WI38 (cell line): ENCODE results near the gene PDLIM7.

Source experiments
- H3K4me3 ChIP-seq: 2 replicates; pipeline ENCODE4 v1.5.1; 2011; ENCODE audit warnings: low read depth, mild to moderate bottlenecking, control low read depth, low read length
- CTCF ChIP-seq: IDR thresholded peaks from 2 replicates; pipeline ENCODE4 v1.5.1; 2012; ENCODE audit warnings: low read depth, mild to moderate bottlenecking, control low read depth, low read length

PDLIM7 gene

DNA sequence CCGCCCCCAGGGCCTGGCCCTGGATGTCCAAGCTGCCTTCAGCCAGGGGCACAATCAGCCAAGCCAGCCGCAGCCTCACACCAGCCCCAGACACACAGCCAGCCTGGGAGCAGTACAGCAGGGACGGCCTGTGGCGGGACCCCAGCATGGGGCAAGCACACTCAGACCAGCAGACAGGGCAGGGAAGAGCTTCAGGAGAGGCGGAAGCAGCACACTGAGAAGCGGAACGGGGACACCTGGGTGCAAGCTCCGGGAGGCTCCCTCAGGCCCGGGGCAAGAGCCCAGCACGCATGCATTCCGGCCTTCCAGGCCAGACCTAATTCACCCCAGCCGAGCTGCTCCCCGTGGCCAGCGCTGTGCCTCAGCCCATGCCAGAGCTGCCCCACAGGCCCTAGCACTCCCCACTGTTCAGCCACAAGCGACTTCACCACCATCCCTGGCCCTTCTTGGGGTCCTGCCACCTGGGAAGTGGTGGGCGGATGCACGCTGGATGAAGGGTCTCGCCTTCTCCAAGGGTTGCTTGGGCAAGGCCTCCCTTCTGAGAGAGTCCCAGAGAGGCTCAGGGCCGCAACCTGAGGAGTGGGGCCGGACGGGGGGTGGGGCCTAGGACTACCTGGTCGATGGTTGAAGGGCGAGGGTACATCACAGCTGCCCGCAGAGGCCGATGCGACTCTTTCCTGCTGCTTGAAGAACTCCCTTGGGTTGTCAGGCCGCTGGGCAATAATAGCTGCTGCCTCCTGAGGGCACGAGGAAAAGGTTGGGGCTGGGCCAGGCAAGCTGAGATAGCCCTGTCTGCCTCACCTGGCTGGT lies 37.4 kb downstream of the PDLIM7 start:
- no peak overlapping the region for H3K4me3 ChIP-seq
- TF ChIP-seq CTCF: no peak

DNA sequence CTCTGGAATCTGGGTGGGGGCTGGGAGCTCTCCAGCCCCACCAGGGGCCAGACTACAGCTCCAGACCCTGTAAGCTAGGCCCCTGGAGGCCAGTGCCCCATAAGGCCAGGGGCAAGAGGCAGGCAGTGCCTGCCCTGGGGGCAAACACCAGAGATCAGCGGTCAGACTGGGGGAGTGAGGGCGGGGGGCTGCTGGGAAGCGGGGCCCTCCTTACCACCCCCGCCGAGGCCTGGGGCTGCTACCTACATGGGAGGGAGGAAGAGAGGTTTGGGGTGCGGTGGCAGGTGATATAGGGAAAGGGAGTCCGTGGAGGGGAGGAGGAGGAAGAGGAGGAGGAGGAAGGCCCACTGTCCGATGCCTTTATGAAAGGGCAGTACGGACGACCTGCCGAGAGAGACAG lies 38.0 kb downstream of the PDLIM7 start:
- TF ChIP-seq CTCF: no peak
- no peak overlapping the region for H3K4me3 ChIP-seq

DNA sequence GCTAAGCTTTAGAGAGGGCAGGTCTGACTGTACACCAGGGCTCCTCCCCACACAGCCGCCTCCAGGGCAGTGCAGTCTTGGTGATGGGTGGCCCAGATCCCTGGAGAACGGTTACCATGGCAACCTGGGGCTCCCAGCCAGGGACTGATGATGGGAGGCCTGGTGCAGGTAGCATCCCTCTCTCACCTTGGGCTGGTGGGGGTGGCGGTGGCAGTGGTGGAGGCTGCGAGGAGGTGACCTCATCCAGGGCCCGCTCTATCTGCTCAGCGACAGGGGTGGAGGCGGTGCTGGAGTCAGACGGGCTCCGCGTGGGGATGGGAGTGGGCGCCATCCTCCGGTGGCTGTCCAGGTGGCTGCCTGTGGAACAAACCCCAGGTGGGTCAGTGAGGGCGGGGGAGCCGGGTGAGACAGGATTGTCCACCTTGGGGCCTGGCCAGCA lies 38.5 kb downstream of the PDLIM7 start:
- no peak for TF ChIP-seq CTCF
- no peak overlapping the region for H3K4me3 ChIP-seq

- no peak for TF ChIP-seq CTCF
- H3K4me3 ChIP-seq: no peak overlapping the region
Observed at GRCh38 chr5:177457852-177458681, 39.3 kb downstream of the PDLIM7 start.

DNA sequence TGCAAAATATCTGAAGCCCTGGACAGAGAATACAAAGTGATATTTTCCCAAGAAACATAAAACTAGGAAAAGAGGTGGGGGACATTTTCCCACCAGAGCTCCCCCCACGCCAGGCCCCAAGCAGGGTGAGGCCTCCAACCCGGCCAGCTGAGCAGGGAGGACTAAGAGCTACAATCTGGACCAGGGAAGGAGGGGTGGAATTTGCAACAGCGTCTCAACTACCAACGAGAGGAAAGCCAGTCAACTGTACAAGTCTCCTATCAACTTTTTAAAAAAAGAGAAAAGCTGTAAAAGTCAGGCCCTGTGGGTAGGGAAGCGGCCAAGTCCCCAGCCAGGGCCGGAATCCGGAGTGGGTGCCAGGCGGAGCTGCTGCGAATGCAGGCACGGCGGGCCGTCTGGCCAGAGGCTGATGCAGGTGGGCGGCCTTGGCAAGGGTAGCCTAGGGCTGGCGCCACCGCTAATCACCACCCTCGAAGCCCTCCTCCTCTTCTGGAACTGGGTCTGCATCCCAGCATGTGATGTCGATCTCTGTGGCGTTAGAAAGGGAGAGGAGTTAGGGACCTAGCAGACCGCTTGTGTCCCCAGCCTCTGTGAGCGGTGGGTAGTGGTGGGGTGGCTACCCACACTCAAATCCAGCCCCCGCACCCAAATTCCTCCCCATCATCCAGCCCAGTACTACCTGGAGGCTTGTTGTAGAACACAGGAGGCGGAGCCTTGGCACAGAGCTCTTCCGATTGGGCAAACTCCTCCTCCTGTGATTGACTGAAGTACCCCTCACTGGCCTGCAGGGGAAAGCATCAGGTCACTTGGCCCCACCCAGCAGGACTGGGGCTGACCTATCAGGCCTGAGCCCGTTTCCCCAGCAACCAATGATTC lies 40.2 kb downstream of the PDLIM7 start:
- H3K4me3 ChIP-seq: no peak overlapping the region
- TF ChIP-seq CTCF: peak; percentile 62

DNA sequence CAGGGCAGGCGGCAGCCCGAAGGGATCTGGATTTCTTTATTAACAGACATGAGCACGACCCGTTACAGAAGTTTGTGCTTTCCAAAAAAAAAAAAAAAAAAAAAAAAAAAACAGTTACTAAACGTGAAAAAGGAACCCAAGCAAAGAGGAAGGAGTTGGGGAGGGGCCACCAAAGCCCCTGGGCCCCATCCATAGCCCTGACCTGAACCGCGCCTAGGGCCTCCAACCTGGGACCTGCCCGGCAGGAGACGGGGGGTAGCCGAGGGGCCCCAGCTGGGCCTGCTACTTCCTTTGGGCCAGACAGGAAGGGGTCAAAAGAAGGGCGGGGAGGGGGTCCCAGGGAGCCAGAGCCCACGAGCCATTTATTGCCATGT lies 40.8 kb downstream of the PDLIM7 start:
- no peak overlapping the region for H3K4me3 ChIP-seq
- TF ChIP-seq CTCF: no peak
